CD4-positive, alpha-beta T cell treated with Interferon alpha-2 for 1 hour (primary cell): ENCODE measurements around the gene KHDC3L.

ENCODE experiments used
- DNase-seq, 2 donors: peaks; one replicate each; pipeline ENCODE4 v3.0.0-alpha.2; 2020 to 2022

KHDC3L gene, protein sequence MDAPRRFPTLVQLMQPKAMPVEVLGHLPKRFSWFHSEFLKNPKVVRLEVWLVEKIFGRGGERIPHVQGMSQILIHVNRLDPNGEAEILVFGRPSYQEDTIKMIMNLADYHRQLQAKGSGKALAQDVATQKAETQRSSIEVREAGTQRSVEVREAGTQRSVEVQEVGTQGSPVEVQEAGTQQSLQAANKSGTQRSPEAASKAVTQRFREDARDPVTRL

DNA sequence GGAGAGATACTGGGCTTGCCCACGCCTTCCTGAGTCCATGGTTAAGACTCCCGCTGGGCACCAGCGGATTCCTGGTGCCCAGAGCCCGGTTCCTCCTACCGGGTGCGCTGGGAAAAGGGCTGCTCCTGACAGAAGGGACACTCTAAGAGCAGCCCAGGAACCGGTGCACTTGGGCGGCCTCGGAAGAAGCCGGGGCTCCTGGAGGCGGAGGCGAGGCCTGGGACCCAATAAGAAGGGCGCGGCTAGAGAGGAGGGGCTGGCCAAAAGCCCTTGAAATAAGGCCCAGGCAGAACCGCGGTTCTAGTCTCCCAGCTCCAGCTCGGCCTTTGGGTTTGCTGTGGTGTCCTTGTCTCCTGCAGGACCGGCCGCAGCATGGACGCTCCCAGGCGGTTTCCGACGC is at the start of gene KHDC3L:
KHDC3L (plus strand) TSS at position 301 of the 400 bp plus-strand sequence; CDS start at position 373, 72 bp downstream.
- DNase-seq = no peak

- no peak for DNase-seq
Measured at GRCh38 chr6:73314577-73315492, 47.6 kb upstream of the KHDC3L start.

DNA sequence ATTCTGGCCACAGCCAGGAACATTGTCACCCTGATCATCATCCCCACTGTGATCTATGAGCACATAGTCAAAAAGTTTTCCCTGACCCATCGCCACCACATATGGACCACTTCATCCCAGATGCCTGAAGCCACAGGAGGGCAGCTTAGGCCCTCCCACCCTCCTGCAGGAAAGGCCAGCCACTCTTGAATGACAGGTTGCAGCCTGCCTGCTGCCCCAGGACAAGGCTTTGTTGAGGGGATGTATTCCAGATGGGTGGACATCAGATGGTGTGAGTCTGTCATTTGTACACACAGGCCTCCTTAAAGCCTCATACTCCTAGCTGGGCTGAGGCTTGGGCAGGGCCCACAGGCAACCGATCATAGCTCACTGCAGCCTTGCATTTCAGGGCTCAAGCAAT is 39.1 kb upstream of the KHDC3L start:
- DNase-seq = no peak

DNA sequence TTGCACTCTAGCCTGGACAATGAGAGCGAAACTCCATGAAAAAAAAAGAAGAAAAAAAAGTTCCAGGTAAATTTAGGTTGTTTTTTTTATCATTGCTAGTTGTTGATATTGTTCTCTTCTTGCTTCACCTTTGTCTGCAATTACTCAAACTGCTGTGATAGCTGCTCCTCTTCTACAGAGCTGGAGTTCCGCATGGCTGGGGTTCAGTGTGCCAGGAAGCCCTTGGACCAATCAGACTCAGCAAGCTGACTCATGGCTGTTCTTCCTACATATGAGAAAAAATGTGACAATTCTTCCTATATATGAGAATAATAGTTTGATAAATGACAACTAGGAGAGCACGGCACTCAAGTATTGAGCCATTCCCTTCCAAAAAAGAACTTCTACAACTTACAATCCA is 36.8 kb upstream of the KHDC3L start:
- DNase-seq = no peak

DNA sequence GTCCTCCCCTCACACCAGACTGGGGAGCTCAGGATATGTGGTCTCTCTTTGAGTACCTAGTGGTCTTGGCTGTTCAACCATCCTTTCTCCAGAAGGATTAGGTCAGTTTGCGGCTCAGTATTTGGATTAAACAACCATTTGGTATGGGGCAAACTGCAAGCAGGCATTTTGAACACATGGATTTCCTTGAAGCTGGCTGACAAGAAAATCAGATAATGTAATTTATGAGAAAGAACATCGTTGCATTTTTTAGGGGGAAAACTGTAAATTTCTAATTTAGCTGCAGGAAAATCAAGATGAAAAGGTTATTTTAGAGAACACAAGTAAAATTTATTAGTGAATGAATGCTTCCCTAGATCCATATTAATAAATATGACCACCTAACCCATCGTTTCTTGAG is 33.7 kb upstream of the KHDC3L start:
- DNase-seq = no peak

- no peak for DNase-seq
Measured at GRCh38 chr6:73329201-73329600, 33.3 kb upstream of the KHDC3L start.

DNA sequence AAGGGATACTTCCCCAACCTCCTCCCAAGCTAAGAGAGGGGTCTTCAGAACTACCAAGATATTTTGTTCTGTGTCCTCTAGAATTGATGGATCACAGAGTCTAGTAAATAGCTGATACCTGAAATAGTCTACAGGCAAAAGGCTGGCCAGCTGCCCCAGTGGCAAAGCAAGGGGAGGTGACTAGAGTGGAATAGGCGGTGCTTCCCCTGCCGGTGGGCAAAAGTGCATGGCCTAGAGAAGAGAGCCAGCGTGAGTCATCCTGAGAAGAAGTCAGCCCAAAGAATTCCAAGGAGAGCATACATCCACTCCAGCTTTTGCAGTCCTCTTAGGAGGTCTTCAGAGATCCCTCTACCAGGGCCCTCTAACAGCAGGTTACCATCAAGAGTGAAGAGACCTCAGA is 23.1 kb upstream of the KHDC3L start:
- DNase-seq = no peak

DNA sequence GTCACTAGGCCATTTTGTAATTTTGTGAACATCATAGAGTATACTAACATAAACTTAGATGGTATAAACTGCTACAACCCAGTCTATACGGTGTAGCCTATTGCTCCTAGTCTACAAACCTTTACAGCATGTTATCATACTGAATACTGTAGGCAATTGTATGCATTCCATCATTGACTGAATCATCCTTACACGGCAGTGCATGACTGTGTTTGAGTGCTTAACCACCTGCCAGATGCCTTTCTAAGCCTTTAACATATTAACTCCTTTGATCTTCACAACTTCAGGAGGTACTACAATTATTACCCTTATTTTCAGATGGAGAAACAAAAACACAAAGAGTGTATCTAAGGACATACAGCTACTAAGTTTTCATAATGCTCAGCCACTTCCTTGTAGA is 22.4 kb upstream of the KHDC3L start:
- DNase-seq = no peak

DNA sequence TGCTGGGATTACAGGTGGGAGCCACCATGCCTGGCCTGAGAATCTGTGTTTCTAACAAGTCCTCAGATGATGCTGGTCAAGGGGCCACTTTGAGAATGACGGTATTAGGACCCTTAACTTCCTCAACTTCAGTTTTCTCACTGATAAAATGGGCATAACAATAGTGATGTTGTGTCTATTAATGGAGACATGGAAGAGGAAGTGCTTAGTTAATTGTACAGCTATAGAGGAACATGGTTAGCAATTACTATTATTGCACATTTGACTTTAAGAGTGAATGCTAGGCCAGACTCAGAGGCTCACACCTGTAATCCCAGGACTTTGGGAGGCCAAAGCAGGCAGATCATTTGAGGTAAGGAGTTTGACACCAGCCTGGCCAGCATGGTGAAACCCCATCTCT is 21.1 kb upstream of the KHDC3L start:
- no peak for DNase-seq

DNA sequence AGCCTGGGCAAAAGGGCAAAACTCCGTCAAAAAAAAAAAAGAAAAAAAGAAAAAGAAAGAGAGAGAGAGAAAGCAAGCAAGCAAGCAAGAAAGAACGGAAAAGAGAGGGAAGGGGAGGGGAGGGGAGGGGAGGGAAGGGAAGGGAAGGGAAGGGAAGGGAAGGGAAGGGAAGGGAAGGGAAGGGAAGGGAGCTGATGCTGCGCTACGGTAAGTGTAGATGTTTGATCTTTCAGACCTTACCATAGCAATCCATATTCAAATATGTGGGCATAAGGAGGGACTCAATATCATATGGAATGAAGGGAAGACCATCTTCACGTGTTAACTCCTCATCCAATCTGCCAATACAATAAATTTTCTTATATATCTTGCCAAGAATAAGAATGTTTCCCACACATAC is 20.3 kb upstream of the KHDC3L start:
- no peak for DNase-seq

- no peak for DNase-seq
Measured at GRCh38 chr6:73343164-73343563, 19.3 kb upstream of the KHDC3L start.

DNA sequence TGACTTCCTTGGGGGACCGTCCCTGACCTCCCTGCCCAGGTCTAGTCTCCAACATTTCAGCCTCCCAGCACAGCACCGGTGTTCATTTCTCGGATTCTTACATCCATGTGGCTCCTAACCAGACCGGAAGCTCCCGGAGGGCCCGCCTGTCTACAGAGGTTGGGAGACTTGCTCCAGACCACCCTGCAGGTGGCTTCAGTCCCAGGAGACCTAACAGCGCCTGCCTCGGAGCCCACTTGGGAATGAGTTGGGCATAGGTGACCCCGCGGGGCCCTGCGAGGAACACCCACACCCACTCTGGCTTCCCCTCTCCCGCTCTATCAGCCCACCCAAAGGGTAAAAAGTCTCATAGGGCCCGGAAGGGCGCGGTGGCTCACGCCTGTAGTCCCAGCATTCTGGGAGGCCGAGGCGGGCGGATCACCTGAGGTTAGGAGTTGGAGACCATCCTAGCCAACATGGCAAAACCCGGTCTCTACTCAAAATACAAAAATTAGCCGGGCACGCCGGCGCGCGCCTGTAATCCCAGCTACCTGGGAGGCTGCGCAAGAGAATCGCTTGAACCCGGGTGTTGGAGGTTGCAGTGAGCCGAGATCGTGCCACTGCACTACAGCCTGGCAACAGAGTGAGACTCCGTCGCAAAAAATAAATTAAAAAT is 13.8 kb upstream of the KHDC3L start:
- no peak for DNase-seq

DNA sequence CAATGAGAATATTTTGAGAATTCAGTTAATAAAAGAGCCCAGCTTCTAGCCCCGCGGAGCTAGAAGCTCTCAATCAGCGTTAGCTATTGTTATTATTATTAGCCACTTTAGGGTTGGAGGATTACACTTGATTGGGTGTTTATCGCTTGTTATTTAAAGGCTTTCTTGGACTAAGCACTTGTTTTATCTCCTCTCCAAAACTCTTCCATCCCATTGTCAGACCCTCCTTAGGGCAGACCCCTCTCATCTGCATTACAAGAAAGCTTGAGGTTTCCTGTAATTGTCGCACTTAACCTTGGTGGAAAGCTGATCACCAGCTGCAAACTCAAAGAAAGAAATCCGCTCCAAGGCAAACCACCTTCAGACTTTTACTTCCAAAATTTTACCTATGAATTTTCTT is 13.1 kb upstream of the KHDC3L start:
- no peak for DNase-seq

GRCh38 chr6:73353636-73354593 is 8.5 kb upstream of the KHDC3L start, which contains the start of gene DPPA5:
DPPA5 (minus strand) TSS chr6:73354276; CDS start chr6:73354225, 51 bp downstream.
- no peak for DNase-seq

DNA sequence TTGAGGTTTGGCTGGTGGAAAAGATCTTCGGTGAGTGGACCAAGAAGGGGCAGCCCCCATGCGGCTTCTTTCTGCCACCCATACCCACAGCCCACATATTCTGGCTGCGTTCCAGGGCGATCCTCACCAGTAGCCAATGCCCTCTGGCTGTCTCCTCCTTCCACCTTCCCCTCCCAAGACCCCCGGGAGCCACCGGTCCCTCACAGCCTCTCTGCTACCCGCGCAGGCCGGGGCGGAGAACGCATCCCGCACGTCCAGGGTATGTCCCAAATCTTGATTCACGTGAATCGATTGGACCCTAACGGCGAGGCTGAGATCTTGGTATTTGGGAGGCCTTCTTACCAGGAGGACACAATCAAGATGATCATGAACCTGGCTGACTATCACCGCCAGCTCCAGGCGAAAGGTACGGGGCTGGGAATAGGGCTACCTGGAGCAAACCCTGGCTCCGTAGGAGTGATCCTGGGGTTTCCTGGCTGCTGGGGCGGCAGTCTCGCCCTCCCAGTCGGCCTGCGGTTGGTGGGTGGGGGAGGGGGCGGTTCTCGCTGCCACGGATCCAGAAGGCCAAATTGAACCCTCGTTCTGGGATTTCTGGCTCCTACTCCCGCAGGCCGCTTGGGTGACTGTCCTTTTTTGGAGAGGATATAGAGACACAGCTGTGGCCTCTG is 545 bp downstream of the KHDC3L start:
- no peak for DNase-seq

GRCh38 chr6:73363537-73363875 is 1.0 kb downstream of the KHDC3L start:
- no peak for DNase-seq

GRCh38 chr6:73364121-73364520 is 1.7 kb downstream of the KHDC3L start:
- DNase-seq = no peak

DNA sequence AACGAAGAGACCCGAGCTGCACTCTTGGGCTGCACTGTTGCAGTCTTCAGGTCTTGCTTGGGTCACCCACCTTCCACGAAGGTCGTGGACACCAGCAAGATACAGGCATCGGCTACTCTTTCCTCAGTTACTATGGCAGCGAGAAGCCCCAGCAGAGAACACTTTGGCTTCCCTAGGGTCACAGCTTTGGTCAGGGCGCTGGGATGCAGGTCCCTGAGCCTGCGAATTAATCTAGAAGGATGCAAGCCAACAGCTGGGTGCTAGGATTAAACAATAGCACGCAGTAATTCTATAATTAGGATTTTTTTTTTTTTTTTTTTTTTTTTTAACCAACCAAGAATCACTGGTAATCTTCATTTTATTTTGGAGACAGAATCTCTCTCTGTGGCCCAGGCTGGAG is 2.1 kb downstream of the KHDC3L start:
- DNase-seq = no peak

- no peak for DNase-seq
Measured at GRCh38 chr6:73367761-73368355, 5.4 kb downstream of the KHDC3L start.

GRCh38 chr6:73368675-73369074 is 6.2 kb downstream of the KHDC3L start:
- no peak for DNase-seq

DNA sequence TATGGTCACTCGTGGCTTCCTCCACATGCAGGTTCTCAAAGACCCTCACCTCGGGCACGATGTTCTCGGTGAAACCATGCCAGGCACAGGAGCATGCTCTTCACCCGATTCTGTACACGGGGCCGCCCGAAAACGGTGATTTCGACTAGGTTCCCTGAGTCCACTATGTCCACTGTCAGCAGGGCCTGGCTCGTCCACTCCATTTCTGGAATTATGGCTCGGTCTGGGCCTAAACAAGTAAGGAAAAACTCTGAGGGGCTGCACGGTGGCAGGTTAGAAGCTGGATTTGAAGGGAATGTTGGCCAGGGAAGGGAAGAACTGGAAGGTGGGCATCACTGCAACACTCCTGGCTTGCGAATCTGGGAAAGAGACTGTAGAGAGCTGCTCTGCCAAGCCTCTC is 6.7 kb downstream of the KHDC3L start:
- no peak for DNase-seq

- no peak for DNase-seq
Measured at GRCh38 chr6:73369563-73369962, 7.1 kb downstream of the KHDC3L start, which contains the start of gene OOEP. OOEP (minus strand) TSS chr6:73369897; CDS start chr6:73369792, 105 bp downstream.
